Tibial artery (tissue), 4 donors: ENCODE results near the gene STK17B.
A peak's percentile ranks its signal among the peaks of the same experiment; 100 is the strongest.

Source experiments
- DNase-seq, 2 donors: peaks; one replicate each; pipeline ENCODE4 v3.0.0-alpha.2; 2019
- H3K27ac ChIP-seq, 2 donors: fragments of 200-600 bp; sonication (generic) in 1 of 2; 1 replicate in 1 of 2; 2 replicates in 1 of 2; pipeline ENCODE4 v1.5.1; 2018 to 2019; ENCODE audit warnings: mild to moderate bottlenecking in 1 of 2
- H3K27me3 ChIP-seq, 2 donors: fragments of 200-600 bp; sonication (generic) in 1 of 2; one replicate each; pipeline versions ENCODE4 v1.5.1 to v1.6.0; 2016 to 2019
- H3K36me3 ChIP-seq, 3 donors: fragments of 200-600 bp; sonication (generic) in 2 of 3; one replicate each; pipeline ENCODE4 v1.5.1; 2016 to 2019; ENCODE audit warnings: mild to moderate bottlenecking in 2 of 3
- H3K4me1 ChIP-seq, 4 donors: fragments of 200-600 bp; sonication (generic) in 2 of 4; 1 replicate in 3 of 4; 2 replicates in 1 of 4; pipeline ENCODE4 v1.5.1; 2016 to 2019
- H3K4me3 ChIP-seq, 2 donors: fragments of 200-600 bp; sonication (generic) in 1 of 2; 1 replicate in 1 of 2; 2 replicates in 1 of 2; pipeline ENCODE4 v1.5.1; 2018 to 2019; ENCODE audit warnings: mild to moderate bottlenecking in 2 of 2
- H3K9me3 ChIP-seq, 3 donors: fragments of 200-600 bp; sonication (generic) in 1 of 3; one replicate each; pipeline ENCODE4 v1.5.1; 2016 to 2019
- CTCF ChIP-seq, 2 experiments: fragments of 200-600 bp in 1 of 2; fragments of 450-650 bp in 1 of 2; IDR thresholded peaks; one replicate each; pipeline ENCODE4 v1.5.1; 2017 to 2019; ENCODE audit warnings: antibody characterized with exemption in 2 of 2, mild to moderate bottlenecking in 1 of 2, moderate library complexity in 1 of 2
- intact Hi-C: fragments of 100-400 bp; cut with DNase I; formaldehyde crosslinking; loops from one replicate; pipeline ENCODE4 v1.15.0; 2023; ENCODE audit warnings: low total_unique reads

STK17B gene

GRCh38 chr2:196136151-196136550 lies 35.2 kb downstream of the STK17B start:
- DNase-seq = no peak
- H3K4me1 ChIP-seq = no peaks in the 10 kb centered on the region
- H3K36me3 ChIP-seq = peaks cover 50 to 69% (median 53%) of the 10 kb centered on the region in 3 donors
- H3K27me3 ChIP-seq = no peaks in the 10 kb centered on the region
- H3K4me3 ChIP-seq = no peak overlapping the region
- TF ChIP-seq CTCF (IDR thresholded peaks at IDR 0.05) = no peak
- no peak overlapping the region for H3K27ac ChIP-seq
- peaks cover 0 to 20% (median 19%) of the 10 kb centered on the region in 3 donors for H3K9me3 ChIP-seq
- intact Hi-C loops = no loop called here

GRCh38 chr2:196131949-196132925 lies 39.1 kb downstream of the STK17B start:
- H3K27me3 ChIP-seq = no peaks in the 10 kb centered on the region
- H3K4me1 ChIP-seq = no peaks in the 10 kb centered on the region
- peaks cover 0 to 31% (median 30%) of the 10 kb centered on the region in 3 donors for H3K9me3 ChIP-seq
- peaks cover 19 to 36% (median 21%) of the 10 kb centered on the region in 3 donors for H3K36me3 ChIP-seq
- TF ChIP-seq CTCF (IDR thresholded peaks at IDR 0.05) = no peak
- intact Hi-C loops = no loop called here
- no peak overlapping the region for H3K27ac ChIP-seq
- no peak for DNase-seq
- no peak overlapping the region for H3K4me3 ChIP-seq

- TF ChIP-seq CTCF (IDR thresholded peaks at IDR 0.05) = no peak
- DNase-seq = peak in 1 of 2 donors; percentile 48
- Histone ChIP-seq H3K36me3 (peaks cover 12 to 29% (median 13%) of the 10 kb centered on the region in 3 donors), H3K4me1 (no peaks in the 10 kb centered on the region), H3K9me3 (peaks cover 0 to 31% (median 30%) of the 10 kb centered on the region in 3 donors), H3K4me3 (no peak overlapping the region), H3K27me3 (no peaks in the 10 kb centered on the region), H3K27ac (no peak overlapping the region)
- intact Hi-C loops = no loop called here
Measured at GRCh38 chr2:196131384-196131937, 39.9 kb downstream of the STK17B start.

- peaks cover 0 to 8% (median 0%) of the 10 kb centered on the region in 4 donors for H3K4me1 ChIP-seq
- peaks cover 1 to 21% (median 1%) of the 10 kb centered on the region in 3 donors for H3K36me3 ChIP-seq
- H3K4me3 ChIP-seq = no peak overlapping the region
- no peak for DNase-seq
- intact Hi-C loops = no loop called here
- H3K9me3 ChIP-seq = peaks cover 0 to 31% (median 30%) of the 10 kb centered on the region in 3 donors
- H3K27ac ChIP-seq = no peak overlapping the region
- TF ChIP-seq CTCF (IDR thresholded peaks at IDR 0.05) = no peak
- H3K27me3 ChIP-seq = no peaks in the 10 kb centered on the region
Measured at GRCh38 chr2:196130039-196130825, 41.1 kb downstream of the STK17B start.

- intact Hi-C loops = no loop called here
Measured at GRCh38 chr2:196128749-196129148, 42.6 kb downstream of the STK17B start.

More at GRCh38 chr2:196128749-196129148, 42.6 kb downstream of the STK17B start:
- Histone ChIP-seq H3K4me3 (no peak overlapping the region), H3K36me3 (peaks cover 0 to 8% (median 0%) of the 10 kb centered on the region in 3 donors), H3K4me1 (peaks cover 0 to 10% (median 0%) of the 10 kb centered on the region in 4 donors), H3K27me3 (no peaks in the 10 kb centered on the region), H3K27ac (no peak overlapping the region), H3K9me3 (peaks cover 0 to 31% (median 30%) of the 10 kb centered on the region in 3 donors)
- TF ChIP-seq CTCF (IDR thresholded peaks at IDR 0.05) = no peak
- DNase-seq = no peak
